SU-DHL-6 (cell line): ENCODE measurements around the gene LAMC3.

Experiments
- EZH2phosphoT487 ChIP-seq: fragments of 200-600 bp; sonication (generic), shearing (Covaris generic); conservative IDR thresholded peaks from 2 replicates; pipeline ENCODE4 v1.6.1; 2018; ENCODE audit warnings: mild to moderate bottlenecking, antibody characterized with exemption, low read length, moderate library complexity, mixed read lengths
- TF ChIP-seq, protein P1 (sequence below): fragments of 200-600 bp; sonication (generic); IDR thresholded peaks from one replicate; pipeline ENCODE4 v1.5.1; 2017; ENCODE audit warnings: antibody characterized with exemption, mild to moderate bottlenecking, low read length, moderate library complexity; ENCODE audit not compliant: insufficient read depth, poor library complexity, severe bottlenecking

DNA sequence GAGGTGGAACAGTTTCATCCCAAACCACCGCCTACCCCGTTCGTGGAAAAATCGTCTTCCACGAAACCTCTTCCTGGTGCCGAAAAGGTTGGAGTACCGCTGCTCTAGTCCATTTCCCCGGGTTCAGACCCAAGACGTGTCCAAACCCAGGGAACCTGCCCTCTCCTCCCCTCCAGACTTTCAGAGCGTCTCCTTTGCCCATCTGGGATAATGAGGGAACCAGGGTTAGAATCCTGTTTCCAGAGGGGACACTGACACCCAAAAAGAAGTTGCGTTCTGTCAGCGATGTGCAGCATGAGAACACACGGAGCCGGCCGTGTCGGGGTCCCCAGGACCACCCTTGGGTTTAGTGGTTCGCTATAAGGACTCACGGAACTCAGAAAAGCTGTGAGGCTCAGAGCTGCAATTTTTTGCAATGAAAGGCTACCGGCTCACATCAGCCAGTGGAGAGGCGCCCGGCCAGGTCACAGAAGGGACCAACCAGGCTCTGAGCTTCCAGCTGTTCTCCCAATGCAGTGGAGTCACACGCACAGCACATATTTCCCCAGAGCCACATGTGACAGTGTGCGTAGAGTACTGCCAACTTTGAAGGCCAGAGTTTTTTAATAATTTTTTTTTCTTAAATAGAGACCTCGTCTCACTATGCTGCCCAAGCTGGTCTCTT, 19.4 kb downstream of the LAMC3 start:
- TF ChIP-seq, protein P1, sequence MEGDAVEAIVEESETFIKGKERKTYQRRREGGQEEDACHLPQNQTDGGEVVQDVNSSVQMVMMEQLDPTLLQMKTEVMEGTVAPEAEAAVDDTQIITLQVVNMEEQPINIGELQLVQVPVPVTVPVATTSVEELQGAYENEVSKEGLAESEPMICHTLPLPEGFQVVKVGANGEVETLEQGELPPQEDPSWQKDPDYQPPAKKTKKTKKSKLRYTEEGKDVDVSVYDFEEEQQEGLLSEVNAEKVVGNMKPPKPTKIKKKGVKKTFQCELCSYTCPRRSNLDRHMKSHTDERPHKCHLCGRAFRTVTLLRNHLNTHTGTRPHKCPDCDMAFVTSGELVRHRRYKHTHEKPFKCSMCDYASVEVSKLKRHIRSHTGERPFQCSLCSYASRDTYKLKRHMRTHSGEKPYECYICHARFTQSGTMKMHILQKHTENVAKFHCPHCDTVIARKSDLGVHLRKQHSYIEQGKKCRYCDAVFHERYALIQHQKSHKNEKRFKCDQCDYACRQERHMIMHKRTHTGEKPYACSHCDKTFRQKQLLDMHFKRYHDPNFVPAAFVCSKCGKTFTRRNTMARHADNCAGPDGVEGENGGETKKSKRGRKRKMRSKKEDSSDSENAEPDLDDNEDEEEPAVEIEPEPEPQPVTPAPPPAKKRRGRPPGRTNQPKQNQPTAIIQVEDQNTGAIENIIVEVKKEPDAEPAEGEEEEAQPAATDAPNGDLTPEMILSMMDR = no peak
- no peak for TF ChIP-seq EZH2phosphoT487
